ENCODE data around the gene FIBP. TPM values are rescaled to one million over a fixed set of nuclear protein-coding genes. Genes with fewer than 3 reads are reported as not detected.

The FIBP gene
- total RNA-seq, 2 donors from 2014 or later, result 81.0 to 92.0 TPM

GRCh38 chr11:65891219-65892136 is 3.2 kb upstream of the FIBP start:
- no peaks in the 10 kb centered on the region for H3K27me3 ChIP-seq (ENCODE audit: control insufficient read depth, insufficient read depth, low read length, poor library complexity, severe bottlenecking)
- H3K4me3 ChIP-seq (ENCODE audit: low read length), result peak overlapping the region; percentile 85
- peak overlapping the region; percentile 59 for H3K9ac ChIP-seq (ENCODE audit: extremely low read depth, low read length, poor library complexity, severe bottlenecking)
- Mint-ChIP-seq H3K4me1 (peaks cover 35% of the 10 kb centered on the region), H3K36me3 (ENCODE audit: low read depth) (peaks cover 5% of the 10 kb centered on the region), H3K27me3 (ENCODE audit: insufficient read depth) (peaks cover 24% of the 10 kb centered on the region), H3K4me3 (peak overlapping the region; percentile 96), H3K9me3 (no peaks in the 10 kb centered on the region), H3K27ac (no peak overlapping the region)
- peak; percentile 81 for DNase-seq
- peak; percentile 62 for TF ChIP-seq CTCF (conservative IDR thresholded peaks at IDR 0.05)
- WGBS, 2 experiments (ENCODE audit: insufficient coverage in 1 of 2, insufficient read length in 1 of 2), result 7 to 18% methylated on average over 22 to 57 of the region's 57 CpGs
- no peaks in the 10 kb centered on the region for H3K9me3 ChIP-seq (ENCODE audit: control insufficient read depth, low read length)
- no peak overlapping the region for H3K27ac ChIP-seq (ENCODE audit: low read depth, low read length)
- H3K4me1 ChIP-seq (ENCODE audit: control insufficient read depth, insufficient read depth, low read length), result no peaks in the 10 kb centered on the region
- no peaks in the 10 kb centered on the region for H3K36me3 ChIP-seq (ENCODE audit: control insufficient read depth, insufficient read depth, low read length)

GRCh38 chr11:65890324-65891218 is 2.3 kb upstream of the FIBP start, which contains the start of gene CCDC85B:
Gene CCDC85B (plus strand): TSS chr11:65890673. CDS start chr11:65890784, 111 bp downstream.
- 0 to 1% methylated on average over 53 to 94 of the region's 94 CpGs for whole genome bisulfite sequencing, 2 experiments (ENCODE audit: insufficient coverage in 1 of 2, insufficient read length in 1 of 2)
- Histone ChIP-seq H3K9ac (ENCODE audit: extremely low read depth, low read length, poor library complexity, severe bottlenecking) (peak within 1 kb of the TSS; percentile 59), H3K4me1 (ENCODE audit: control insufficient read depth, insufficient read depth, low read length) (no peaks in the 10 kb centered on the region), H3K36me3 (ENCODE audit: control insufficient read depth, insufficient read depth, low read length) (peaks cover 8% of the 10 kb centered on the region), H3K4me3 (ENCODE audit: low read length) (peak within 1 kb of the TSS; percentile 85), H3K9me3 (ENCODE audit: control insufficient read depth, low read length) (no peaks in the 10 kb centered on the region), H3K27me3 (ENCODE audit: control insufficient read depth, insufficient read depth, low read length, poor library complexity, severe bottlenecking) (no peaks in the 10 kb centered on the region), H3K27ac (ENCODE audit: low read depth, low read length) (peak within 1 kb of the TSS; percentile 24)
- H3K27me3 Mint-ChIP-seq (ENCODE audit: insufficient read depth), result peaks cover 17% of the 10 kb centered on the region
- DNase-seq, result peak; percentile 97
- H3K4me3 Mint-ChIP-seq, result peak within 1 kb of the TSS; percentile 96
- peak within 1 kb of the TSS; percentile 84 for H3K27ac Mint-ChIP-seq
- H3K36me3 Mint-ChIP-seq (ENCODE audit: low read depth), result peaks cover 13% of the 10 kb centered on the region
- TF ChIP-seq CTCF (conservative IDR thresholded peaks at IDR 0.05), result peak; percentile 68
- peaks cover 37% of the 10 kb centered on the region for H3K4me1 Mint-ChIP-seq
- no peaks in the 10 kb centered on the region for H3K9me3 Mint-ChIP-seq

- Histone ChIP-seq H3K4me1 (ENCODE audit: control insufficient read depth, insufficient read depth, low read length) (no peaks in the 10 kb centered on the region), H3K9me3 (ENCODE audit: control insufficient read depth, low read length) (no peaks in the 10 kb centered on the region), H3K27ac (ENCODE audit: low read depth, low read length) (peak overlapping the region; percentile 64), H3K36me3 (ENCODE audit: control insufficient read depth, insufficient read depth, low read length) (peaks cover 36% of the 10 kb centered on the region), H3K27me3 (ENCODE audit: control insufficient read depth, insufficient read depth, low read length, poor library complexity, severe bottlenecking) (no peaks in the 10 kb centered on the region), H3K4me3 (ENCODE audit: low read length) (peak overlapping the region; percentile 82), H3K9ac (ENCODE audit: extremely low read depth, low read length, poor library complexity, severe bottlenecking) (peak overlapping the region; percentile 44)
- peaks cover 36% of the 10 kb centered on the region for H3K4me1 Mint-ChIP-seq
- H3K36me3 Mint-ChIP-seq (ENCODE audit: low read depth), result peaks cover 37% of the 10 kb centered on the region
- TF ChIP-seq CTCF (conservative IDR thresholded peaks at IDR 0.05), result no peak
- 4 to 7% methylated on average over 21 to 23 of the region's 23 CpGs for WGBS, 2 experiments (ENCODE audit: insufficient coverage in 1 of 2, insufficient read length in 1 of 2)
- peaks cover 14% of the 10 kb centered on the region for H3K27me3 Mint-ChIP-seq (ENCODE audit: insufficient read depth)
- DNase-seq, result no peak
- peak overlapping the region; percentile 96 for H3K4me3 Mint-ChIP-seq
- H3K9me3 Mint-ChIP-seq, result no peaks in the 10 kb centered on the region
- H3K27ac Mint-ChIP-seq, result peak overlapping the region; percentile 98
Measured at GRCh38 chr11:65887723-65888162, 528 bp downstream of the FIBP start.
